Germinal center (tissue), 1 donor: ENCODE results near the gene PPIL6.

ENCODE experiments used
- DNase-seq: peaks from one replicate; pipeline ENCODE4 v3.0.0; 2012; ENCODE audit warnings: mixed read lengths, low spot score

Gene PPIL6

DNA sequence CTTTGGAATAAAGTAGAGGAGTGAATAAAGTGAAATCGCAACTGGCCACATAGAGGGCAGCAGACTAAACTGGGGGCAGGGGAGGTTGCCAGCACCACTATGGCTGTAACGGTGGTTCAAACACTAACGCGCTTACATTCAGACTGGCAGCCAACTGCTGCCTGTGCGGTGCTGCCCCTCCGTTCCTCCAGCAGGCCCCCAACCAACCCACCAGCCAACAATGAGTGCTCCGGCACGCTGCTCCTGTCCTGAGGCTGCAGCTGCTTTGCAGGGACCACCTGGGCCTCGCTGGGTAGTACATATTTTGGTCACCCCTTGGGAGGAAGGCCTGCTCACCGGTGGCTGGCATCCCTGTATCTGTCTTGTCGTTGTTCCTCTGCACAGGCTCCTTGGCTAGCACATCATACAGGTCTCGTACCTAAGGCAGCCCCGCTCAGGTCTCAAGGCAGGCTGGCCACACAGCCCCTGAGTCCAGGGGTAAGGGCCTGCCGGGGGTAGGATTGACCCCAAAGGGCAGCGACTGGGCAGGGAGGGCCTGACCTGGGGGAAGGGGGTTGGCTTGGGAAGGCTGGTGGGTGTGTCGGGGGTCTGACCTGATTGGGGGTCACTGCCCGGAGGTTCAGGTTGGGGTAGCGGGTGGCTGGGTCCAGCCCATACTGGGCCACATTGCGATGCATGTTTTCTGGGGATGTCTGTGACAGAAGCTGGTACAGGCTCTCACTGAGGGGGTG lies 8.8 kb upstream of the PPIL6 start:
- no peak for DNase-seq

GRCh38 chr6:109448615-109449014 lies 8.2 kb upstream of the PPIL6 start:
- no peak for DNase-seq

- no peak for DNase-seq
Observed at GRCh38 chr6:109447878-109448555, 7.6 kb upstream of the PPIL6 start.

DNA sequence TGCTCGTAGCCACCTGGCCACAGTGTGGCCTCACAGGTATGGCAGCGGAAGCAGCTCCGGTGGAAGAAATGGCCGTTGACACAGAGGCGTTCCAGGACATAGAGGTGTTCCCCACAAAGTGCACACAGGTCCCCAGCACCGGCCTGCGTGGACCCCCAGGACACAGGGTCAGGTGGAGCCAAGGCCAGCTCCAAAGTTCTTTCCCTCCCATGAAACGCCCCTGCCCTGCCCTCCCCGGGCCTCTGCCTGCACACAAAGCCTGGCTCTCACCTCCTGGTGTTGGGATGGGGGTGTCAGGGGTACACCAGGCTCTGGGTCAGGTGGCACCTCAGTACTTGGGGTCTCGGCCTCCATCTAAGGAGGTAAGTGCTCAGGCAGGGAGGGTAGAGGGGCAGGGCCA lies 6.7 kb upstream of the PPIL6 start:
- no peak for DNase-seq

GRCh38 chr6:109446541-109446940 lies 6.1 kb upstream of the PPIL6 start:
- no peak for DNase-seq

DNA sequence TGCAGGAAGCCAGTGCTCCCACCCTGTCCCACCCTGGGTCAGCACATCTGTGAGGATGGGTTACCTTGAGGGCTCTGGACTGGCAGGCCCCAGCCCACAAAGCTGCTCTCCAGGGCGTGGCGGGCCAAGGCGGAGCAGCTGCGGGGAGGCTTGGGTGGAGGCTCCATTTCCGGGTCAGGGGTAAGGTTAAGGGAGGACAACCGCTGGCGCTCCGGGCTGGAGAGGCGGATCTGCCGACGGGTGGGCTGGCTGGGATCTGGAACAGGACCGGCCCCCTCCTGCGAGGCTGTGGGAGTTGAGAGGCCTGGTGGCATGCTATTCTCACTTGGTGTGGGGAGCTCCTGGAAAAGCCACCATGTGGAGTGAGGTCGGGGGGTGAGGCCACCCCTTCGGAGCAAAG lies 5.6 kb upstream of the PPIL6 start:
- no peak for DNase-seq

DNA sequence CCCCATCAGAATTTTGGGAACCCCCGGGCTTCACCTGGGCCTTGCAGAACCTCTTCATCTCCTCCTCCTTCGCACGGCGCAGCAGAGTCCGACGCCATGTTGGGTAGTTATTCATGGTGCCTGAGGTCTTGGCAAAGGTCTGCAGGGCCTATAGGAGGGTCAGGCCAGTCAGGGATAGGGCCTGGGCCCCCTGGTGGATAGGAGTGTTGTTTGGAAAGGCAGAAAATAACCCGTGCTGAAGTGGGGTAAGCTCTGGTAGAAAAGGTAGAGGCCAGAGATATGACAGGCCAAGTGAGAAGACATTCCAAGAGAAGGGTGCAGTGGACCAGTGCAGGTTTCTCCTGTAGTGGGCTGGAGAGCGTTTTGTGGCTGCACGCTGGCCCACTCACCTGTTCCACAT lies 5.0 kb upstream of the PPIL6 start:
- no peak for DNase-seq

DNA sequence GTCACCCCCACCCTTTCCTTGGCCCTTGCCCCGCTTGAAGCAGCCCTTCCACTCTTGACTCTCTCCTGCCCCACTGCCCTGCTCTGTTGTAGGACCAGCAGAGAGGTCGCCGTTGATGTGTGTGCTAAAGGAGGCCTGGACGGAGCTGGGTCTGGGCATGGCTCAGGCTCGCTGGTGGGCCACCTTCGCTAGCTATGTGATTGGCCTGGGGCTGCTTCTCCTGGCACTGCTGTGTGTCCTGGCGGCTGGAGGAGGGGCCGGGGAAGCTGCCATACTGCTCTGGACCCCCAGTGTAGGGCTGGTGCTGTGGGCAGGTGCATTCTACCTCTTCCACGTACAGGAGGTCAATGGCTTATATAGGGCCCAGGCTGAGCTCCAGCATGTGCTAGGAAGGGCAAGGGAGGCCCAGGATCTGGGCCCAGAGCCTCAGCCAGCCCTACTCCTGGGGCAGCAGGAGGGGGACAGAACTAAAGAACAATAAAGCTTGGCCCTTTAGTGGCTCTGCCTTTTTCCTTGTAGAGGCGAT lies 3.1 kb upstream of the PPIL6 start:
- no peak for DNase-seq

- DNase-seq: no peak
Observed at GRCh38 chr6:109442393-109442924, 2.0 kb upstream of the PPIL6 start.

DNA sequence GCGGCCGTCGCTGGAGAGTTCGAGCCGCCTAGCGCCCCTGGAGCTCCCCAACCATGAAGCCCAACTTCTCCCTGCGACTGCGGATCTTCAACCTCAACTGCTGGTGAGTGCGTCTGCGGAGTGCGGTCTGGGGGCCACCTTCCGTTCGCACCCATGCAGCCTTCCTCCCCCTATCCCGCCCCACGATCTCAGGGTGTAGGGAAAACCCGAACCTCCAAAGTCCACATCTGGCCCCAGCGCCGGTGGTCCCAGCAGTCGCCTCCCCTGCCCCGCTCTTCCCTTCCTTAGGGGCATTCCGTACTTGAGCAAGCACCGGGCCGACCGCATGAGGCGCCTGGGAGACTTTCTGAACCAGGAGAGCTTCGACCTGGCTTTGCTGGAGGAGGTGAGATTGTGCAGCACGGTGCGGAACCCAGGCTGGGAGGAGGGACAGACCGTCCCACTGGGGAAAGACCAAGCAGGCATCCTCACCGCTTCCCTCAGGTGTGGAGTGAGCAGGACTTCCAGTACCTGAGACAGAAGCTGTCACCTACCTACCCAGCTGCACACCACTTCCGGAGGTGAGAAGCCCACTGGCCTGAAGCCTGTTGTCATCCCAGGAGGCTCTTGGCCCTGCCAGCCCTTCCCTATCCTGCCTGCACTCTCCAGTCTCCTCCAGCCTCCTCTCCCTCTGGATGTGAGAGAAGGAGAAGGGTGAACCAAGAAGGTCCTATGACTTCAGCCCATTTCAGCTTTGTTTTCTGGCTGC lies 815 bp upstream of the PPIL6 start:
- DNase-seq: peak; percentile 39

- no peak for DNase-seq
Observed at GRCh38 chr6:109436041-109436440, 4.4 kb downstream of the PPIL6 start.

- DNase-seq: no peak
Observed at GRCh38 chr6:109434456-109434855, 6.0 kb downstream of the PPIL6 start.

GRCh38 chr6:109429496-109429895 lies 10.9 kb downstream of the PPIL6 start:
- DNase-seq: no peak

GRCh38 chr6:109428889-109429477 lies 11.4 kb downstream of the PPIL6 start:
- DNase-seq: no peak

DNA sequence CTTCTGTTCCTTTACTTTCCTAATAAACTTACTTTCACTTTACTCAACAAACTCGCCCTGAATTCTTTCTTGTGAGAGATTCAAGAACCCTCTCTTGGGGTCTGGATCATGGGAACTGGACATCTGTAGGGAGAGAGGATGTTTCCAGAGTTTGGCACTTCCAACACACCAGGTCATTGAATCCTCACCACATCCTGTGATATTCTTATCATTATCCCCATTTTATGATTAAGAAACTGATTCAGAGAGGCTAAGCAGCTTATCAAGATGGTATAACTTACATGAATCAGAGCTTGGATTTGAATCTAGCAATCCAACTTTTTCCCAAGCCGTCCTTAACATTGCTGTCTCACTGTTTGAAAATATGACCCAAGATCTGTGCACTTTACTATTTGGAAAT lies 15.5 kb downstream of the PPIL6 start:
- DNase-seq: no peak

GRCh38 chr6:109421184-109421583 lies 19.2 kb downstream of the PPIL6 start:
- DNase-seq: no peak

- no peak for DNase-seq
Observed at GRCh38 chr6:109420751-109421150, 19.7 kb downstream of the PPIL6 start.

DNA sequence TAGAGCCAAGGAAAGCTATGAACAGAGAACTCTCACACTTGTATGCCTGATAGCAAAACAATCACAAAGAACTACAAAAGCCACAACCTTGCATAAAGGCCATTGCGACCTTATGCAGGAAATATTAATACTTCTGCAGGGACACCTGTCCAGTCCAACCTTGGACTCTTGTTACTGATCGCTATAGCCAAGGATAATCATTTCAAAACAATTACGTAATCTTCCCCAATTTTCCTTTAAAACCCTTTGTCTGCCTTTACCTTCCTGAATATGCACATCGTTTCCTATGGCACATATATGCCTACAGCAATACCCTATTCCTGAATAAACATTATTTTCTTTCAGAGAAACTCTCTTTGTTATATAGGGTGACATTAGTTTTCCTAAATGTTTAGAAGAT lies 22.8 kb downstream of the PPIL6 start:
- no peak for DNase-seq

DNA sequence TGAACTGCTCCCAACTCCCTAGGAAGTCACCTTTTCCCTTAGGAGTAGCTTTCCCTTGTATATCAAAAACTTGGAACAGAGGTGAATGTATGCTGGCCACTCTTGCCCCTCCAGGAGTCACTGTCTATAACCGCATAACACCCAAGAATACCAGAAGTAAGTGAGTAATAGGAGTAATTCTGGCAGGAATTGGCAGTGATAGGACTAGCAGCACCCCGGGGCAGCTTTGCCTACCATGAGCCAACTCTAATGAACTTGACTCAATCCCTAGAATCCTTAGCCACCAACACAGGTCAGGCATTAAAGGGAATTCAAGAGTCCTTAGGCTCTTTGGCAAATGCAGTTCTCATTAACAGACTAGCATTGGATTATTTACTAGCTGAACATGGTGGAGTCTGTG lies 29.4 kb downstream of the PPIL6 start:
- no peak for DNase-seq

DNA sequence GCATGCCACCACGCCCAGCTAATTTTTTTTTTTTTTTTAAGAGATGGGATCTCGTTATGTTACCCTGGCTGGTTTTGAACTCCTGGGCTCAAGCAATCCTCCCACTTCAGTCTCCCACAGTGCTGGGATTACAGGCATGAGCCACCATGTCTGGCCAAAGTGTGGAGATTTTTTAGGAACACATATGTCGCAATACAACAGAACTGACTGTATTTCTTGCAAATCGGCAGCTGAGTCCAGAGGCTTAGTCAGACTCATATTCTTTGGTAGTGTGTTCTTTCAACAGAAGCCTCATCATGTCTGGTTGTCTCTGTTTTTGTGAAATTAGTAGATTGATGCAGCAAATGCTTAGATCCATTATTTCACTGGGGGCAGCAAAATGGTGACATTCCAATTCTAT lies 34.2 kb downstream of the PPIL6 start:
- DNase-seq: no peak

DNA sequence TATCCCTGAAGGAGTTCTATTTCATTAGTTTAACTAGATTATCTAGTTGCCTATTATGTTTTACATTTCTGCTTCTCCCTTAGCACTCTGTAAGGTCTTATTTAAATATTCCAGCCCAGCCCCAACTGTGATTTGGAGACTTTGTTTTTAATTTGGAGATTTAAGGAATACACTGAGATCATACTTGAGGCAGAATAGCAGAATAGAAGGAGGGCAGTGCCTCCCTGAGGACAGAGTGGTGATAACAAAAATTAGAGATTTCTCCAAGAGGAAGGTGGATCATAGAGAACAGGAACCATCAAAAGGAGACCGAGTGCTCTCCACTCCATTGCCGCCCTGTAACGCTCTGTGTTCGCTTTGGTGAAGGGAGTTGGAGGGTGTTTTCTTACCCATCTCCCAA lies 43.4 kb downstream of the PPIL6 start:
- DNase-seq: no peak

GRCh38 chr6:109396046-109396718 lies 44.2 kb downstream of the PPIL6 start:
- no peak for DNase-seq
